NCI-H774 (cell line): ENCODE results near the gene ZBTB42.

ENCODE experiments used
- DNase-seq: peaks from one replicate; lab custom pipeline; 2025; lab: John Stamatoyannopoulos, UW

ZBTB42 gene

DNA sequence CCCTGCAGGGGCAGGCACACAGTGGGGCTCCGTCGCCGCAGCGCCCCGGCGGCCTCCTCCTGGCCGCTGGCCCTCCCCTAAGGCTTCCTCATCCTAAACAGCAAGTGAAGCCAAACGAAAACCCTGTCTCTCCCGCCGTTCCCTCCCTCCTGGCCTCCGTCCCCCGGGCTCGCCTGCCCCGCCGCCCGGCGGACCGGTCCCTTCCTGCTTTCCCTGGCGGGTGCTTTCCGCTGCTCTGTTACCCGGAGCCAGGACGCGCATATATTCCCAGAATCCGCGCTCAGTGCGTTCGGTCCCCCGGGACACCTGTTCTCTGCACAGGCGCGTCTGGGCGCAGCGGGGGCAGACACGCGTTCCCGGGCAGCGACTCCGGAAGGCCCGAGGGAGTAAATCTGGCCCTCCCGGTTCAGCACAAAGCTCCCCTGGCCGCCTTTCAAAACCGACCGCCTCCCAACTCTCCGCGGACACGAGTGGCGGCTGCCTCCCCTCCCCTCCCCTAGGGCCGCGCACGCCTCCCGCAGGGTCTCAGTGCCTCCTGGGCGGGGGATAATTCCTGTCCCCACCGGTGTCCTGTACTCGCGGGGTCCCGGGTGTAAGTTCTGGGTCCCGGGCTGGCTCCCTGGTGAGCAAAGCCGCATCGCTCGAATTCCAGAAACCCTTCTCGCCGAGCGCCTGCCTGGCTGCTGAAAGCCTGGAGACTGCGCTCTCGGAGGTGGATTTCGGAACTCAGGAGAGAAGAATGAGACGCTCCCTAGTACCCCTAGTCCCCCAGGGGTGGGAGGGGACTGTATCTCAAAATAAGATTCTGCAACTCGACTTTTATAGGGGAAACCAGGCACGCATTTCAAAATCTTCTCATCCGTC, 42.8 kb downstream of the ZBTB42 start:
- DNase-seq = no peak

DNA sequence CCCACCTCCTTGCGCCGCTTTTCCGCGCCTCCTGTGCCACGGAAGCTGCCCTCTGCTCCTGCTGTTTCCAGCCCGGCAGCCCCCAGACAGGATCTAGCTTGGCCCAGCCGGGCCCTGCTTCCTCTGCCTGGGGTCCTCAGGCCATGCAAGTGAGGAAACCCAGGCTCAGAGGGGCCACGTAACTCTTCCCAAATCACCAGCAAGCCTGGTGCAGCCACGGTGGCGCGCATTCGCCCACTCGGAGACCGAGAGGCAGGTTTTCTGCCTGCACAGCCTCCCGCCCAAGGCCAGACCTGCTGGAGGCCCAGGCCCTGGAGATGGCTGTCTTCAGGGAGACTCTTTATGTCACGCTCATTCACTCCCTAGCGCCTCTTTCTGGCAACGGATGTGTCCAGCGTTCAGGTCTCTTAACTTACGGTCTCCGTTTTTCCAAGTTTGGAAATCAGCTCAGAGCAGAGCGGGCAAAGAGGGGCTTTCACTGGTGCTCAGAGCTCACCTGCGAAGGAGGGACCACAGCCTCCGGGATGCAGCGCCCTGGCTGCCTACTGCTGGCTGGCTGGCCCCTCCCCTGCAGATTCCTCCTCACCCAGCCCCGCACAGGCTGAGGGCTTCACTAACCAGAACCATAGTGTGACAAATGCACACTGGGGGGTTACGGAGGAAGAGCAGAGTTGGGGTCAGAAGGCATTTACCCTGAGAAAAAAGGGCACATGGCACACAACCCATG, 43.6 kb downstream of the ZBTB42 start:
- no peak for DNase-seq

DNA sequence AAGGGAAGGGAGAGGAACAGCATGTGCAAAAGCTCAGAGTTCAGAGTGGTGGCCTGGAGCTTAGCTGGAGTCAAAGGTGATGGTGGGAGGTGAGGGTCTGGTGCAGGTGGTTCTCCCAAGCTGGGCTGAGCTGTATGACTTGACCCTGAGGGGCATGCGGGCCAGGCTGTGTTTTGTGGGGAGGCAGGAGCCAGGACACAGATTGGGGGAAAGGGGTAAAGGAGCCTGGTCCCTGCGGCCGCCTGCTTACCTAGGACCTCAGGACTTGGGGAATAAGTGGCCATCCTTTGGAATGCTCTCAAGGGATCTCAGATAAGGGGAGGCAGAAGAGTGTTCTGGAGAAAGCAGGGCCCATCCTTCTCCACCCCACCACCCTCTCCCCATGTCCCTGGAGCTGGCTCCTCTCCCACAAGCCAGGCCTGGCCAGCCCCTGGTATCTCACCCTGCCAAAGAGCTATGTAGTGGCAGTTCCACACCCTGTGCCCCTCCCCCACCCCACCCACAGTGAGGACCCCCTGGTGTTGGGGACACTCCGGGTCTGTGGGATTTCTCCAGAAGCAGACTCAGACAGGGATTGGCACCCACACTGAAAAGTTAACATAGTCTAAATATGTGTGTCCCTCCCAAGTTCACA, 44.2 kb downstream of the ZBTB42 start:
- DNase-seq = no peak

GRCh38 chr14:104845834-104846441, 45.0 kb downstream of the ZBTB42 start:
- no peak for DNase-seq

DNA sequence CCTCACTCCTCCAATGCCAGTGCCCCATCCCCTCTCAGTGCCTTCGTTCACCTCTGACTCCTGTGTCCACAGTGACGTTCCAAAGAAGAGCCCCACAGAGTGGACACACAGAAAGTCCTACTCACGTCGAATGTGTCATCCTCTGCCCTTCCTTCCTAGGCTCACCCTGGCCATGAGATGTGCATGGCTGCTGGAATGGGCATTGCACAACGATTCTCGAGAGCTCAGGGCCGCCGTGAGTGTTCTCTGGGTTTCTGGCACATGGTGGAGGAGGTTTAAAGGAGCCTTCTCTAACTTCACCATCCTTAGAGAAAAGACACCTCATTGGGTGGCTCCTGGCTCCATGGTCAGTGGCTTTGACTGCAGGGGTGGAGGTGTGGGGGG, 51.4 kb downstream of the ZBTB42 start:
- DNase-seq = no peak
